ENCODE results near the gene ULK4. TPM values are rescaled to one million over a fixed set of nuclear protein-coding genes. Genes with fewer than 3 reads are reported as not detected.

The ULK4 gene
- total and polyA plus RNA-seq, 2 of the 8 experiments (the other 6 are each of a cell fraction or from before 2014, with no cell fraction given): 3.0 to 10.8 TPM

DNA sequence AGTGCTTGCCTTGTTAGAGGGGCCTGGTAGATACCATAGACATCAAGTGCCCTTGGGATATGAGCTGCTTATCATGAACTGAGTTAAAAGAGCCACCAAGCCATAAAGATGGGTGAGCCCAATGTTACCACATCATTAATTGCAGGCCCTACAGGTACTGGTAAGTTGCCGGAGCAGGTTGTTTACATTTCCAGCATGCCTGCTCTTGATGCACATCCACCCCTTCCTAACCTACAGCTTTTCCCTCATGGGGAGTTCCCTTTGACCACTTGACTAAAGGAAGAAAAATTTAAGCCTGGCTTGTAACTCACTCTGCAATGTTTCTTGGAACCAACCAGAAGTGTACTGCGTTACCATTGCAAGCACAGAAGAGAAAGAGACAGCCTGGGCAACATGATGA is 24.7 kb upstream of the ULK4 start:
- H3K27ac ChIP-seq (ENCODE audit: low read depth, low read length): no peak overlapping the region
- ChIA-PET POLR2A (ENCODE audit: partially characterized antibody) (no interaction called here), CTCF (ENCODE audit: partially characterized antibody) (no interaction called here)
- DNase-seq (ENCODE audit: low read depth in 1 of 2, low spot score in 2 of 2) (no peak), FAIRE-seq (no peak)
- no peak overlapping the region for H3K23ac ChIP-seq (ENCODE audit: insufficient read length)
- no peak overlapping the region for H2BK20ac ChIP-seq (ENCODE audit: low read length)
- H4K91ac ChIP-seq (replicated peaks; ENCODE audit: insufficient read length, low read length): no peak overlapping the region
- H2BK12ac ChIP-seq (ENCODE audit: low read depth, low read length): no peak overlapping the region
- H3K4me1 ChIP-seq (replicated peaks in 1 of 4; ENCODE audit: control insufficient read depth in 3 of 4, insufficient read depth in 4 of 4, low read length in 3 of 4): no peaks in the 10 kb centered on the region
- no peak overlapping the region for H2AFZ ChIP-seq (ENCODE audit: low read length)
- H2BK5ac ChIP-seq (ENCODE audit: low read depth, low read length): no peak overlapping the region
- peaks cover 7 to 10% of the 10 kb centered on the region in 2 experiments; a peak in 1 of 4 replicates for H3K9me3 ChIP-seq (ENCODE audit: insufficient read depth in 2 of 2, low read depth in 1 of 2, low read length in 1 of 2)
- no peak overlapping the region for H2BK120ac ChIP-seq (replicated peaks; ENCODE audit: low read depth, low read length)
- no peak overlapping the region for H3K9ac ChIP-seq (replicated peaks in 1 of 4; ENCODE audit: extremely low read depth in 1 of 4, low read depth in 3 of 4, low read length in 3 of 4)
- no peaks in the 10 kb centered on the region for H3K79me1 ChIP-seq (ENCODE audit: low read depth, low read length)
- no peak overlapping the region for H2AK5ac ChIP-seq (ENCODE audit: low read depth, low read length)
- H3K36me3 ChIP-seq (ENCODE audit: control insufficient read depth in 2 of 4, insufficient read depth in 4 of 4, low read length in 3 of 4): no peaks in the 10 kb centered on the region
- no peak overlapping the region for H3K14ac ChIP-seq (ENCODE audit: insufficient read length)
- H3K27me3 ChIP-seq (replicated peaks in 1 of 4; ENCODE audit: control insufficient read depth in 3 of 4, extremely low read depth in 1 of 4, insufficient read depth in 3 of 4, low read length in 3 of 4): no peaks in the 10 kb centered on the region
- H3K56ac ChIP-seq (replicated peaks; ENCODE audit: insufficient read length, low read depth, low read length): no peak overlapping the region
- no peak overlapping the region for H3K4ac ChIP-seq (replicated peaks; ENCODE audit: insufficient read length, low read depth, low read length)
- 92% methylated on average over 2 of the region's 2 CpGs; no CpG with 5 or more reads in 1 of the 2 experiments for WGBS, 2 experiments (ENCODE audit: extremely low coverage in 1 of 2, insufficient coverage in 1 of 2, insufficient read length in 1 of 2, insufficient replicate concordance in 2 of 2, low coverage in 1 of 2, low lambda C conversion rate in 2 of 2, missing lambda C conversion rate in 1 of 2)
- no peak overlapping the region for H4K8ac ChIP-seq (ENCODE audit: extremely low read depth, insufficient read depth, low read length)
- no peak overlapping the region for H3K4me3 ChIP-seq (ENCODE audit: extremely low read depth in 1 of 4, insufficient read depth in 2 of 4, low read depth in 3 of 4, low read length in 4 of 4)
- H2BK15ac ChIP-seq (ENCODE audit: low read length): no peak overlapping the region
- H4K5ac ChIP-seq (ENCODE audit: insufficient read length, low read depth, low read length): no peak overlapping the region
- H4K20me1 ChIP-seq (replicated peaks in 1 of 2; ENCODE audit: control insufficient read depth in 1 of 2, insufficient read depth in 2 of 2, low read length in 2 of 2): no peaks in the 10 kb centered on the region
- no peak overlapping the region for H3K4me2 ChIP-seq (ENCODE audit: insufficient read depth in 1 of 2, low read depth in 2 of 2, low read length in 2 of 2)
- H3K23me2 ChIP-seq (ENCODE audit: low read depth, low read length): no peaks in the 10 kb centered on the region
- H3K79me2 ChIP-seq (ENCODE audit: control insufficient read depth in 1 of 2, insufficient read depth in 2 of 2, low read length in 2 of 2): no peaks in the 10 kb centered on the region
- TF ChIP-seq EP300 (IDR thresholded peaks at IDR 0.05; ENCODE audit: borderline replicate concordance in 1 of 2, low read depth in 2 of 2, low read length in 2 of 2): no peak
- no peak for TF ChIP-seq NANOG (IDR thresholded peaks at IDR 0.05; ENCODE audit: insufficient read depth, low read depth, low read length, poor library complexity, severe bottlenecking)
- TF ChIP-seq CREB1 (IDR thresholded peaks at IDR 0.05): no peak
- TF ChIP-seq BRCA1 (IDR thresholded peaks at IDR 0.05; ENCODE audit: low read depth, low read length): no peak
- TF ChIP-seq GABPA (IDR thresholded peaks at IDR 0.05; ENCODE audit: borderline replicate concordance, insufficient read depth, low read length): no peak
- no peak overlapping the region for H3K18ac ChIP-seq (ENCODE audit: extremely low read depth, low read length)

Data from H1 (cell line).